Panc1 (cell line): ENCODE results near the gene THSD7A.

Source experiments
- CTCF ChIP-seq: fragments of 450-650 bp; IDR thresholded peaks from 2 replicates; pipeline ENCODE4 v1.5.1; 2017; ENCODE audit warnings: mild to moderate bottlenecking
- POLR2AphosphoS5 ChIP-seq: IDR thresholded peaks from 2 replicates; pipeline ENCODE4 v1.6.1; 2012; ENCODE audit warnings: mild to moderate bottlenecking, low read depth, low read length, moderate library complexity
- REST ChIP-seq, 2 experiments: IDR thresholded peaks; 2 replicates each; pipeline ENCODE4 v1.6.1; 2011 to 2012; ENCODE audit warnings: low read depth in 2 of 2, control low read depth in 1 of 2, low read length in 1 of 2, mild to moderate bottlenecking in 1 of 2, moderate library complexity in 1 of 2; ENCODE audit not compliant: insufficient read depth in 1 of 2
- SIN3A ChIP-seq: IDR thresholded peaks from 2 replicates; pipeline ENCODE4 v1.6.1; 2012; ENCODE audit warnings: low read depth, mild to moderate bottlenecking, low read length, moderate library complexity, borderline replicate concordance; ENCODE audit not compliant: insufficient read depth
- TCF7L2 ChIP-seq: IDR thresholded peaks from 2 replicates; pipeline ENCODE4 v1.6.1; 2011; ENCODE audit warnings: mild to moderate bottlenecking, low read depth, low read length, inconsistent platforms

GRCh38 chr7:11819947-11820346 is 12.1 kb downstream of the THSD7A start:
- TF ChIP-seq CTCF (no peak), SIN3A (no peak), POLR2AphosphoS5 (no peak), REST (IDR thresholded peaks at IDR 0.05; ENCODE audit: insufficient read depth in 1 of 2, low read depth in 2 of 2, low read length in 1 of 2) (no peak), TCF7L2 (no peak)
